A549 (cell line): ENCODE data around the gene CCDC90B. TPM values are rescaled to one million over a fixed set of nuclear protein-coding genes. Genes with fewer than 3 reads are reported as not detected.

ENCODE experiments used
- ATAC-seq, 2 experiments: fragments of 200-7000 bp in 1 of 2; fragments of >200 bp in 1 of 2; cut with Nextera tagmentation in 1 of 2; cut with Tn5 transposase in 1 of 2; 3 replicates each; pipeline versions ENCODE4 v1.8.0 to v1.9.1; 2018 to 2020; ENCODE audit warnings: mild to moderate bottlenecking in 1 of 2, moderate library complexity in 1 of 2
- CTCF ChIA-PET: fragments of 300-600 bp; sonication (Branson Sonifier 250); formaldehyde crosslinking; extraction: SDS; loops from one replicate; lab custom pipeline; 2021; ENCODE audit warnings: antibody characterized with exemption, inconsistent platforms; lab: Yijun Ruan, JAX
- POLR2A ChIA-PET: fragments of 350-600 bp; formaldehyde crosslinking; extraction: SDS; loops from one replicate; lab custom pipeline; 2021; ENCODE audit warnings: antibody characterized with exemption, inconsistent platforms; lab: Yijun Ruan, JAX
- DNase-seq, 2 experiments: peaks; one replicate each; pipeline versions ENCODE4 v3.0.0 to v3.0.0-alpha.2; 2011 to 2016; ENCODE audit warnings: low read depth in 1 of 2, low spot score in 1 of 2
- FAIRE-seq: peaks from 2 replicates; lab custom pipeline; 2011; peaks lifted over from hg19 to GRCh38; lab: Jason Lieb, UNC
- H3K27ac ChIP-seq, 2 experiments: fragments of >200 bp; sonication (Bioruptor Twin); formaldehyde crosslinking; 3 replicates each; pipeline ENCODE4 v1.5.1; 2016 to 2017
- H3K4me1 ChIP-seq: fragments of >200 bp; sonication (Bioruptor Twin); formaldehyde crosslinking; 3 replicates; pipeline ENCODE4 v1.6.1; 2016
- H3K4me2 ChIP-seq: fragments of >200 bp; sonication (Bioruptor Twin); formaldehyde crosslinking; 3 replicates; pipeline ENCODE4 v1.6.1; 2016
- H3K4me3 ChIP-seq: fragments of >200 bp; sonication (Bioruptor Twin); formaldehyde crosslinking; 3 replicates; pipeline ENCODE4 v1.5.1; 2016
- H3K9me3 ChIP-seq: fragments of >200 bp; sonication (Bioruptor Twin); formaldehyde crosslinking; 3 replicates; pipeline ENCODE4 v1.6.1; 2016
- ATOH8 ChIP-seq: fragments of 250-450 bp; sonication (Bioruptor Pico); IDR thresholded peaks from 2 replicates; pipeline ENCODE4 v1.5.0; 2020; ENCODE audit warnings: low read depth, mild to moderate bottlenecking, moderate library complexity
- CBX2 ChIP-seq: fragments of 200-600 bp; sonication (generic); IDR thresholded peaks from 2 replicates; pipeline ENCODE4 v1.6.1; 2016; ENCODE audit warnings: low read depth, mild to moderate bottlenecking, borderline replicate concordance
- CBX8 ChIP-seq: fragments of 200-600 bp; sonication (generic); IDR thresholded peaks from 2 replicates; pipeline ENCODE4 v1.6.1; 2016
- ESRRA ChIP-seq: fragments of 150-350 bp; IDR thresholded peaks from 2 replicates; pipeline ENCODE4 v1.6.1; 2014; ENCODE audit warnings: mild to moderate bottlenecking, low read length, borderline replicate concordance
- FOSB ChIP-seq: fragments of 250-450 bp; sonication (Bioruptor Pico); IDR thresholded peaks from 2 replicates; pipeline ENCODE4 v1.5.0; 2020; ENCODE audit warnings: mild to moderate bottlenecking, moderate library complexity
- FOSL2 ChIP-seq, 2 experiments: fragments of 450-650 bp in 1 of 2; fragments of >200 bp in 1 of 2; sonication (Bioruptor Twin) in 1 of 2; formaldehyde crosslinking; IDR thresholded peaks; 2 replicates each; pipeline versions ENCODE4 v1.5.0 to v1.6.1; 2016 to 2020; ENCODE audit warnings: mild to moderate bottlenecking in 1 of 2, moderate library complexity in 1 of 2
- GATA3 ChIP-seq: IDR thresholded peaks from 2 replicates; pipeline ENCODE4 v1.6.1; 2012; ENCODE audit warnings: borderline replicate concordance
- HDAC2 ChIP-seq: fragments of 200-600 bp; sonication (generic); IDR thresholded peaks from 2 replicates; pipeline ENCODE4 v1.6.1; 2016
- HES2 ChIP-seq: fragments of >200 bp; sonication (Bioruptor Twin); formaldehyde crosslinking; IDR thresholded peaks from 2 replicates; pipeline ENCODE4 v1.6.1; 2016
- HEYL ChIP-seq: fragments of 250-450 bp; sonication (Bioruptor Pico); IDR thresholded peaks from 2 replicates; pipeline ENCODE4 v1.8.0; 2021; ENCODE audit warnings: mild to moderate bottlenecking, moderate library complexity
- HMGXB4 ChIP-seq: fragments of 250-450 bp; sonication (Bioruptor Pico); IDR thresholded peaks from 2 replicates; pipeline ENCODE4 v1.5.0; 2021; ENCODE audit warnings: mild to moderate bottlenecking, moderate library complexity, borderline replicate concordance
- HOXA7 ChIP-seq: fragments of 250-450 bp; sonication (Bioruptor Pico); IDR thresholded peaks from 2 replicates; pipeline ENCODE4 v1.5.0; 2020; ENCODE audit warnings: mild to moderate bottlenecking, moderate library complexity
- JUN ChIP-seq, 2 experiments: fragments of >200 bp; sonication (Bioruptor Twin); formaldehyde crosslinking; IDR thresholded peaks; 2 replicates in 1 of 2; 3 replicates in 1 of 2; pipeline ENCODE4 v1.6.1; 2016 to 2017
- JUNB ChIP-seq: fragments of >200 bp; sonication (Bioruptor Twin); formaldehyde crosslinking; IDR thresholded peaks from 2 replicates; pipeline ENCODE4 v1.6.1; 2016
- KDM5A ChIP-seq: fragments of 200-600 bp; sonication (generic); IDR thresholded peaks from 2 replicates; pipeline ENCODE4 v1.6.1; 2016; ENCODE audit warnings: antibody characterized with exemption, mild to moderate bottlenecking
- MAFK ChIP-seq: fragments of 450-650 bp; IDR thresholded peaks from 2 replicates; pipeline ENCODE4 v1.6.1; 2014; ENCODE audit not compliant: partially characterized antibody
- NPAS2 ChIP-seq: fragments of 250-450 bp; sonication (Bioruptor Pico); IDR thresholded peaks from 2 replicates; pipeline ENCODE4 v1.8.0; 2022; ENCODE audit warnings: mild to moderate bottlenecking, moderate library complexity, borderline replicate concordance
- NR3C1 ChIP-seq: fragments of >200 bp; sonication (Bioruptor Twin); formaldehyde crosslinking; IDR thresholded peaks from 3 replicates; pipeline ENCODE4 v1.6.1; 2017
- PBX3 ChIP-seq: IDR thresholded peaks from 2 replicates; pipeline ENCODE4 v1.6.1; 2012
- PHF8 ChIP-seq: fragments of 200-600 bp; sonication (generic); IDR thresholded peaks from 2 replicates; pipeline ENCODE4 v1.6.1; 2016; ENCODE audit warnings: low read depth, mild to moderate bottlenecking, antibody characterized with exemption, moderate library complexity, borderline replicate concordance
- POLR2A ChIP-seq: IDR thresholded peaks from 2 replicates; pipeline ENCODE4 v1.6.1; 2012; ENCODE audit warnings: mild to moderate bottlenecking, low read length
- REST ChIP-seq: fragments of 200-600 bp; sonication (generic); IDR thresholded peaks from 2 replicates; pipeline ENCODE4 v1.6.1; 2016; ENCODE audit warnings: antibody characterized with exemption, mild to moderate bottlenecking, moderate library complexity
- RFX5 ChIP-seq: fragments of 450-650 bp; IDR thresholded peaks from 2 replicates; pipeline ENCODE4 v1.7.1; 2014; ENCODE audit warnings: antibody characterized with exemption, mild to moderate bottlenecking, moderate library complexity
- ZC3H11A ChIP-seq: fragments of 450-650 bp; IDR thresholded peaks from 2 replicates; pipeline ENCODE4 v1.6.1; 2014; ENCODE audit warnings: antibody characterized with exemption, mild to moderate bottlenecking
- ZFP36 ChIP-seq: fragments of 450-650 bp; IDR thresholded peaks from 2 replicates; pipeline ENCODE4 v1.6.1; 2014; ENCODE audit warnings: borderline replicate concordance; ENCODE audit not compliant: partially characterized antibody
- ZNF302 ChIP-seq: fragments of 250-450 bp; sonication (Bioruptor Pico); IDR thresholded peaks from 2 replicates; pipeline ENCODE4 v1.9.0; 2021; ENCODE audit warnings: inconsistent platforms, mild to moderate bottlenecking, moderate library complexity
- WGBS: methylation state at CpG from one replicate; pipeline ENCODE4 v1.1.6; 2017; ENCODE audit errors: missing lambda C conversion rate; 5-methylcytosine and 5-hydroxymethylcytosine counted together
- polyA plus RNA-seq, 4 experiments: library from polyadenylated mRNA; depleted of rRNA in 3 of 4; stranded (reverse); fragments of >200 nt; fragmentation: RNase III in 1 of 4; extraction: RNeasy Plus Mini Kit Qiagen cat#74134 plus additional on column Dnase treatment in 1 of 4; gene quantifications; 2 replicates in 3 of 4; 3 replicates in 1 of 4; pipeline ENCODE4 v1.2.3, GENCODE V29; 2011 to 2017

CCDC90B gene
- polyA plus RNA-seq, 2 of the 4 experiments (the other 2 are of a cell fraction): 63.7 to 80.5 TPM

GRCh38 chr11:83238111-83238510, 48.1 kb downstream of the CCDC90B start (continued):
- TF ChIP-seq ZNF302 (CRISPR knock-in tag): no peak
- no peak for TF ChIP-seq ESRRA
- TF ChIP-seq PHF8: no peak

GRCh38 chr11:83235825-83236224, 50.3 kb downstream of the CCDC90B start:
- DNase-seq (no peak), FAIRE-seq (no peak), ATAC-seq (no peak)
- no peaks in the 10 kb centered on the region for H3K4me1 ChIP-seq
- no peak for TF ChIP-seq HMGXB4 (CRISPR knock-in tag)
- TF ChIP-seq ZC3H11A: no peak
- no peak for TF ChIP-seq KDM5A
- no peak for TF ChIP-seq GATA3
- no peak for TF ChIP-seq MAFK
- TF ChIP-seq PBX3: no peak
- TF ChIP-seq HES2: no peak
- TF ChIP-seq PHF8: no peak
- no peak for TF ChIP-seq NPAS2 (CRISPR knock-in tag)
- TF ChIP-seq CBX2: no peak
- TF ChIP-seq HDAC2: no peak
- TF ChIP-seq FOSB (CRISPR knock-in tag): no peak
- no peak for TF ChIP-seq POLR2A
- no peak for TF ChIP-seq HOXA7 (CRISPR knock-in tag)
- TF ChIP-seq NR3C1: no peak
- no peak for TF ChIP-seq HEYL
- no peak for TF ChIP-seq CBX8
- TF ChIP-seq RFX5: no peak
- H3K4me3 ChIP-seq: no peak overlapping the region
- WGBS: 38% methylated on average over 1 of the region's 1 CpG
- H3K27ac ChIP-seq: no peak overlapping the region
- no peak overlapping the region for H3K4me2 ChIP-seq
- CTCF ChIA-PET: interaction anchor here (0.6 to 3.1 kb wide), 3 partner anchors 14 to 507 kb away, joined by 4 to 12 read pairs (median 4); no protein-coding TSS in a partner anchor
- H3K9me3 ChIP-seq: no peaks in the 10 kb centered on the region
- POLR2A ChIA-PET: no interaction called here

- POLR2A ChIA-PET: no interaction called here
- ATAC-seq (no peak), FAIRE-seq (no peak), DNase-seq (no peak)
- Histone ChIP-seq H3K4me3 (no peak overlapping the region), H3K27ac (no peak overlapping the region), H3K9me3 (no peaks in the 10 kb centered on the region), H3K4me1 (no peaks in the 10 kb centered on the region), H3K4me2 (no peak overlapping the region)
- peak; percentile 77 for TF ChIP-seq MAFK
- TF ChIP-seq HES2: no peak
- CTCF ChIA-PET: interaction anchor here (2.3 kb wide), 1 partner anchor 26 kb away, joined by 9 read pairs; no protein-coding TSS in a partner anchor
- WGBS: 85% methylated on average over 2 of the region's 2 CpGs
These were observed 62.7 kb downstream of the CCDC90B start for GRCh38 chr11:83223457-83223856.

GRCh38 chr11:83222499-83222898, 63.7 kb downstream of the CCDC90B start:
- no peak for DNase-seq
- FAIRE-seq: no peak
- H3K4me3 ChIP-seq: no peak overlapping the region
- ATAC-seq: no peak
- H3K4me1 ChIP-seq: no peaks in the 10 kb centered on the region
- H3K4me2 ChIP-seq: no peak overlapping the region
- POLR2A ChIA-PET: no interaction called here
- H3K9me3 ChIP-seq: no peaks in the 10 kb centered on the region
- no peak overlapping the region for H3K27ac ChIP-seq
- CTCF ChIA-PET: interaction anchor here (0.8 to 2.3 kb wide), 2 partner anchors 27 to 134 kb away, joined by 3 to 9 read pairs; no protein-coding TSS in a partner anchor
- 68% methylated on average over 1 of the region's 1 CpG for WGBS
- TF ChIP-seq ZC3H11A (no peak), ZFP36 (no peak), FOSL2 (IDR thresholded peaks at IDR 0.05) (no peak), FOSL2 (CRISPR knock-in tag; IDR thresholded peaks at IDR 0.05) (no peak), ATOH8 (CRISPR knock-in tag) (no peak), REST (no peak), JUNB (no peak), JUN (IDR thresholded peaks at IDR 0.05) (no peak), NR3C1 (no peak), GATA3 (no peak)
